HK-2 (cell line): Measurements from ENCODE around the gene PLEKHD1.
"Not testable (repeated sequence)": the region's sequence is repeated elsewhere in the genome, so short reads cannot be mapped to it uniquely, and the experiment has no call there.

Source experiments
- DNase-seq: peaks from one replicate; pipeline ENCODE4 v3.0.0-alpha.2; 2018; ENCODE audit not compliant: unreplicated experiment

Gene PLEKHD1

DNA sequence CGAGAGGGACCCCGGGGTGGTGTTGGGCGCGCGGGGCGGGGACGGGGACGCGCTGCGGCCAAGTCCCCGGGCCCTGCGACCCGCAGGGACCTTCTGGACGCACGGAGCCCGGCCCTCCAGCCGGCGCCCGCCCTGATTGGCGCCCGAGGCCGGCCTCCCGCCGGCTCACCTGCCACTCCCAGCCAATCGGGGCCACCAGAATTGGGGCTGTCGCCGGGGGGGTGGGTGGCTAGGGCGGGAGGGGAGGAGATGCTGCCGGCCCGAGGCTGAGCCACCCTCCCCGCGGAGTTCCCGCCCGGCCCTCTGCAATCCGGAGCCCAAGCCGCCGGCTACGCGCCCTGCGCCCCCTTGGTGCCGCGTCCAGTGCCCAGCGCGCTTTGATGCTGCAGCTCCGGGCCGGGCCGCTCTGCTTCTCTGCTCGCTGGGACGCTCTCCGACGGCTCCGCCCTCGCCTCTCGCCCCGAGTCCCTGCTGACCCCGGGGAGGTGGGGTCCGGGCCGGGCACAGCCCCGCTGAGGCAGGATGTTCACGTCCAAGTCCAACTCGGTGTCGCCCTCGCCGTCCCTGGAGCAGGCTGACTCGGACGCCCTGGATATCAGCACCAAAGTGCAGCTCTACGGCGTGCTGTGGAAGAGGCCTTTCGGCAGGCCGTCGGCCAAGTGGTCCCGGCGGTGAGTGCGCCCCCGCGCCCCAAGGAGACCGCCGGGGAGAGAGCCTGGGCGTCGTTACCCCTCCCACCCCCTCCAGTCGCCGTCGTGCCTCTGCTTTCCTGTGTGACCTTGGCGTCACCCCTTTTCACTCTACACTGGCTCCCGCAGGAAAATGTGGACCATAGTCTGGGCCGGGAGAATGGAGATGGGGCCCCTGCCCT is at the start of gene PLEKHD1:
Gene PLEKHD1, plus strand, starts transcription at position 285 of the 871 bp plus-strand sequence. Its CDS starts 238 bp downstream, at position 523.
- DNase-seq = no peak

DNA sequence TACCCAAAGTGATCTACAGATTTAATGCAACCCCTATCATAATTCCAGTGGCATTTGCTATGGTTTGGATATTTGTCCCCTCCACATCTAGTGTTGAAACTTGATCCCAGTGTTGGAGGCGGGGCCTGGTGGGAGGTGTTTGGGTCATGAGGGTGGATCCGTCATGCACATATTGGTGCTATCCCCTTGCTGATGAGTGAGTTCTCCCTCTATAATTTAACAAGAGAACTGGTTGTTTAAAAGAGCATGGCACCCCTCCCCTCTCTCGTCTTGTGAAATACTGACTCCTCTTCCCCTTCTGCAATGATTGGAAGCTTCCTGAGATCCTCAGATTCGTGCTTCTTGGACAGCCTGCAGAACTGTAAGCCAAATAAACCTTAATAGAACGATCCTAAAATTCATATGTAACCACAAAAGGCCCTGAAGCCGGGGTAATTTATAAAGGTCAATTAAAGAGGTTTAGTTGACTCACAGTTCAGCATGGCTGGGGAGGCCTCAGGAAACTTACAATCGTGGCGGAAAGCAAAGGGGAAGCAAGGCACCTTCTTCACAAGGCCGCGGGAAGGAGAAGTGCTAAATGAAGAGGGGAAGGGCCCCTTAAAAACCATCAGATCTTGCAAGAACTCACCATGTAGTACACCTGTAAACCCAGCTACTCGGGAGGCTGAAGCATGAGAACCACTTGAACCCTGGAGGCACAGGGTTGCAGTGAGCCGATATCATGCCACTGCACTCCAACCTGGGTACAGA is 44.8 kb upstream of the PLEKHD1 start:
- DNase-seq = no peak

DNA sequence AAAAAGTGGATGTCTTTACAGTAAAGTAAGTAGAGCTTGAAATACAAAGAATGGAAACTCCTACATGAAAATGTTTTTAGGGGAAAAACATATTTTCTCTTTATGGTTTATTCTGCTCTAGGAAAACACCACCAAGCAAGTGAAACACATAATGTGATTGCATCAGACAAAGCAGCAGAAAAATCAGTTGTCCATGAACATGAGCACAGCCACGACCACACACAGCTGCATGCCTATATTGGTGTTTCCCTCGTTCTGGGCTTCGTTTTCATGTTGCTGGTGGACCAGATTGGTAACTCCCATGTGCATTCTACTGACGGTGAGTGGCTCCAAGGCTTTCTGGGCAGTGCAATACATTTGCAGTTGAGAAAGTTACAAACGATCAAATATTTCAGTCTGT is 42.6 kb upstream of the PLEKHD1 start:
- no peak for DNase-seq

DNA sequence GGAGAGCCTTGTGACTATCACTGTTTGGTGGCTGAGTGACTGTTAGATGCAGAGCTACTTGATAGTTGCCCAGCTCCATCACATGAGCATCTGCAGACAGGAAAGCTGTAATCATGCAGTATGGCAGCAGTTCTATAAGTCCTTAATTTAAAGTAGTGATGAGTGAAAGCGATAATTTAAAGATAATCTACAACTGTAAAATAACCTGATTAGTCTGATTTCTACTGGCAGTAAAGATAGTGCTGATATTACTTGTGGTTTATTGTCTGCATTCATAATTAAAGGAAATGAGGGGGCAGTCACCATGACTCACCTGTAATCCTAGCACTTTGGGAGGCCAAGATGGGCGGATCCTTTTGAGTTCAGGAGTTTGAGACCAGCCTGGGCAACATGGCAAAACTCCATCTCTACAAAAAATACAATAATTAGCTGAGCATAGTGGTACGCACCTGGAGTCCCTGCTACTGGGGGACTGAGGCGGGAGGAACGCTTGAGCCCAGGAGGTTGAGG is 41.2 kb upstream of the PLEKHD1 start:
- DNase-seq = no peak

DNA sequence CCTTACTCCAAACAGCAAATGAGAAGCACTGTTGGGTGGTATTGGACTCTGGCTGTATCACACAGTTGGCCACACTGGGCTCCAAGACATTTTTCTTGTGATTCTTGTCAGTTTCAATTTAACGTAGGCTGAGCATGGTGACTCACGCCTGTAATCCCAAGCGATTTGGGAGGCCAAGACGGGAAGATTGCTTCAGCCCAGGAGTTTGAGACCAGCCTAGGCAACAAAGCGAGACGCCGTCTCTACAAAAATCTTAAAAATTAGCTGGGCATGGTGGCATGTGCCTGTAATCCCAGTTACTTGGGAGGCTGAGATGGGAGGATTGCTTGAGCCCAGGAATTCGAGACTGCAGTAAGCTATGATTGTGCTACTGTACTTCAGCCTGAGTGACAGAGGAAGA is 35.3 kb upstream of the PLEKHD1 start:
- no peak for DNase-seq

DNA sequence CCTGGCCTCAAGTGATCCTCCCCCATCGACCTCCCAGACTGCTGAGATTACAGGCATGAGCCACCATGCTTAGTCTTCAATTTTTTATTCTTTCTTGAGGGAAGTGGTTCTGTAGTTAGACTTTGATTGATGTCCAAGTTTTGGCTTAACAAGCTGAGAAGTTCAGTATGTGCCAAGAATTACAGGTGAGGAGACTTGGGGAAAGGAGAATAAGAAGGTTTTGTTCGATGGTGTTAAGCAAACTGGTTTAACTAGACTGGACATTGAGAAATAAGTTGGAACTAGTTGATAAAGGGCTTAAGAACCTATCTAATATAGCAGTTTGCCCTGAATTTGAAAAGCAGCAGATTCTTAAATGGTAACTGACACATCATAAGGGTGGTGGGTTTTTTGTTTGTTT is 32.6 kb upstream of the PLEKHD1 start:
- no peak for DNase-seq

DNA sequence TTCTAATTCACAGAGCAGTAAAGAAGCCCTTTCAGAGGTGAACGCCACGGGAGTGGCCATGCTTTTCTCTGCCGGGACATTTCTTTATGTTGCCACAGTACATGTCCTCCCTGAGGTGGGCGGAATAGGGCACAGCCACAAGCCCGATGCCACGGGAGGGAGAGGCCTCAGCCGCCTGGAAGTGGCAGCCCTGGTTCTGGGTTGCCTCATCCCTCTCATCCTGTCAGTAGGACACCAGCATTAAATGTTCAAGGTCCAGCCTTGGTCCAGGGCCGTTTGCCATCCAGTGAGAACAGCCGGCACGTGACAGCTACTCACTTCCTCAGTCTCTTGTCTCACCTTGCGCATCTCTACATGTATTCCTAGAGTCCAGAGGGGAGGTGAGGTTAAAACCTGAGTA is 26.2 kb upstream of the PLEKHD1 start:
- DNase-seq = no peak

DNA sequence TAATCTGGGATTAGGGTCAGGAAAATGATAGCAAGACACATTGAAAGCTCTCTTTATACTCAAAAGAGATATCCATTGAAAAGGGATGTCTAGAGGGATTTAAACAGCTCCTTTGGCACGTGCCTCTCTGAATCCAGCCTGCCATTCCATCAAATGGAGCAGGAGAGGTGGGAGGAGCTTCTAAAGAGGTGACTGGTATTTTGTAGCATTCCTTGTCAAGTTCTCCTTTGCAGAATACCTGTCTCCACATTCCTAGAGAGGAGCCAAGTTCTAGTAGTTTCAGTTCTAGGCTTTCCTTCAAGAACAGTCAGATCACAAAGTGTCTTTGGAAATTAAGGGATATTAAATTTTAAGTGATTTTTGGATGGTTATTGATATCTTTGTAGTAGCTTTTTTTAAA is 25.4 kb upstream of the PLEKHD1 start:
- no peak for DNase-seq

DNA sequence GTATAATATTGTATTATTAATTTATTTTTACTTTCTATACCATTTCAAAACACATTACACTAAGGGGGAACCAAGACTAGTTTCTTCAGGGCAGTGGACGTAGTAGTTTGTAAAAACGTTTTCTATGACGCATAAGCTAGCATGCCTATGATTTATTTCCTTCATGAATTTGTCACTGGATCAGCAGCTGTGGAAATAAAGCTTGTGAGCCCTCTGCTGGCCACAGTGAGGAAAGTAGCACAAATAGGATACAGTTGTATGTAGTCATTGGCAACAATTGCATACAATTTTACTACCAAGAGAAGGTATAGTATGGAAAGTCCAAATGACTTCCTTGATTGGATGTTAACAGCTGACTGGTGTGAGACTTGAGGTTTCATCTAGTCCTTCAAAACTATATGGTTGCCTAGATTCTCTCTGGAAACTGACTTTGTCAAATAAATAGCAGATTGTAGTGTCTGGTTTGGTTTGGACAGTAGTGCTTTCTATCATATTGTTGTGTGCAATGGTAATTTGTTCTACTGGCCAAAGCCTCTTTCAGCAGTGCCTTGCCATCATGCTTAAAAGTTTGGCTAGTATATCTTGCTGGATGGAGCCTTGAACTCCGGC is 24.3 kb upstream of the PLEKHD1 start:
- peak; percentile 46 for DNase-seq

DNA sequence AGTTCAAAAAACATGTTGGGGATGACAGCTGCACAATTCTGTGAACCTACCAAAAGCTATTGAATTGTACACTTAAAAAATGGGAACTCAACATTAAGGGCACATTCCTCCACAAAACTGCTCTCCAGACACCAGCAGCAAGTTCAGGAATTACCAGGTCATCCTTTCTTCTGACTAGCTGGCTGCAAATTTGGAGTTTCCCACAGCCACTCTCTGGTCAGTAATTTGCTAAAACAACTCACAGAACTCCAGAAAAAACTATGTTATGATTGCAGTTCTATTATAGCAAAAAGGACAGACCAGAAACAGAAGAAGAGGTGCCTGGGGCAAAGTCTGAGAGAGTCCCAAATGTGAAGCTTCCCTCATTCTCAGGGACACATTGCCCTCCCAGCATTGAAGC is 20.1 kb upstream of the PLEKHD1 start:
- DNase-seq = no peak

DNA sequence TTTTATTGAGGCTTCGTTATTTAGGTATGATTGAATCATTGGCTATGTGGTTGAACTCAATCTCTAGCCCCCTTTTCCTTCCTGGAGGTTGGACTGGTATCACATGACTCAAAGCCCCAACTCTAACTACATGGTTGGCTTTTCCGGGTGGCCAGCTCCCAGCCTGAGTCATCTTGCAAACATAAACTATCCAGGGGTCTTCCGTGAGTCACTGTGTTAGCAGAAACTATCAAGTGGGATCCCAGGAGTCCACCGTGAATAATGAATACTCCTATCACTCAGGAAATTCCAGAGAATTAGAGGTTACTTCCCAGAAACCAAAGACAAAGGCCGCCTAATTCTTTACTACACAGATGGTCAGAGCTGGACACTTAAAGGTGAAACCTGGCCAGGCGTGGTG is 19.7 kb upstream of the PLEKHD1 start:
- DNase-seq = peak; percentile 81

DNA sequence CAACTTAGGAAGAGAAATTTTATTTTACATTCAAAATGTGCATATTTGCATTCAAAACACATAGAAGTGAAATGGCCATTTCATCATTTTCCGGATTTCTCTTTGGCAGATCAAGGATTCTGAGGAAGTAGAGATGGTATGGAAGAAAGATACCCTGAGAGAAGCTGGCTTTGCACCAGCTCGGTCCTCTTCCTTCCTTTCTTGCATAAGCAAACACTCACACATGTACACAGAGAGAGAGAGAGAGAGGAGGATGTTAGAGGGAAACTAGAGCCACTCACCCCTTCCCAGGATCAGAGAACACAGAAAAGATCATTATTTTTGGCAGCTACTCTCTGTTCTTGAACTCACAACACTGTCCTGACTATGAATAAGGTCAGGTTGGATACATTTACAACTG is 15.6 kb upstream of the PLEKHD1 start:
- no peak for DNase-seq

DNA sequence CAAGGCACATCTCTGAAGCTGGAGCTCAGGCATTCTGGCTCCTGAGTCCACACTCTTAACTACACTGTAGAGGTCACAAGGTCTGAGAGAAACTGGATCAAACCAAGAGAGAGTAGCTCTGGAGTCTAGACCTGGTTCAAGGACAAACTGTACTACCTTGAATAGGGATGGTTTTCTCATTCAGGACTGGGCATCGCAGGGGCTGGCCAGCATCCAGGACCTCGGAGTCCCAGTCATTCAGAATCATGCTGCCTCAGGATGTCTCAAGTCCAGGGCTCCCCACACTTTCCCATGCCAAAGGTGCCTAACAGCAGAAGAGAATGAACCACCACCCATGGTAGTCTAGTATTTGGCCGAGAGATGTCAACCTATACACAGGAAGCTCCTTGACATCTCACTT is 13.1 kb upstream of the PLEKHD1 start:
- no peak for DNase-seq

DNA sequence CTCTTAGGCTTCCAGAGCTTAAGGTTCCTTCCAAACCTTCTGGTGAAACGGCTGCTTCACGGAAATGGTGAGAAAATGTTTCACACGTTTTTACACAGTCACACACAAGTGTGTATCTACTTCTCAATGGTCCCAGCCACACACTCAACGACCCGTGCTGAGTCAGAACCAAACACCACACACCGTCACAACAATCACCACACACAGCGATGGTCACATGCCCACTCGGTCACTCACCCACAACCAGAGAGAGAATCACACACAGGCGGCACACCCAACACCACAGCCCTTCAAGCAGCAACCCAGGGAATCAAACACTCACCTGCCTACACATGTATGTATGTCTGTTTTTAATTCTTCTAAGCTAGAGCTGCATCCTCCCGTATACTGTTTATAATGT is 12.6 kb upstream of the PLEKHD1 start:
- DNase-seq = no peak

DNA sequence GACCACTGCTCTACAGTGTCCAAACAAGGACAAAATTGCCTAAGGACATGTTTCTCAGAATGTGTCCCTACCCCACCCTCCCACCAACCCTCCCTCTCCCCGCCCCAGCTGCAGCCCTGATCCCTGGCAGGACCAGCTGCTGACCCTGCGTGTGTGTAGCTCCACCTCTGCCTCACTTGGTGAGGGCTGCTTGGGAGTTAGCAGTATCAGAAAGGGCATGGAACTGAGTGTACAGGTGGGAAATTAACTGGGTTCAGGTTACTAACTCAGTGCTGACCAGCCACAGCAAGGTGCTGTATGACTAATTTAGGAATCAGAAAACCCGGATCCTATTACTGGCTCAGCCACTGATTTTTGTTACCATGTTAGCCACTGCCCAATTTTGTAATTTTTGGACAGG is 11.3 kb upstream of the PLEKHD1 start:
- no peak for DNase-seq

DNA sequence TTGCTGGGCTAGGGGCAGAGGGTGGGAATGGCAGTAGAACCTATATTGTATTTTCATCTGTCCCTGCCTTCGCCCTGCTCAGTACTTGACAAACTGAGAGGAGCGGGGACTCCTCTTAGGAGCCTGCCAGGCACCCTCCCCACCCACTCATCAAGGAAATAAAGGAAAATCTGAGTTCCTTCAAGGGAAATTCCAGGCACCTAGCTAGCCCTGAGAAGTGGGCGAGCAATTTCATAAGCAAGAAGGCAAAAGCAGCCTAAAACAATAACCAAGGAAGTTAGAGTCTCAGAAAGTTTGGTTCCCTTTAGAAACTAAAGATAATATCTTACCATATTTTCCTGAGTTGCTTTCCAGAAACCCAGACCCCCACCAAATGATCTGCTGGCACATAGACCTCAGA is 10.6 kb upstream of the PLEKHD1 start:
- no peak for DNase-seq

DNA sequence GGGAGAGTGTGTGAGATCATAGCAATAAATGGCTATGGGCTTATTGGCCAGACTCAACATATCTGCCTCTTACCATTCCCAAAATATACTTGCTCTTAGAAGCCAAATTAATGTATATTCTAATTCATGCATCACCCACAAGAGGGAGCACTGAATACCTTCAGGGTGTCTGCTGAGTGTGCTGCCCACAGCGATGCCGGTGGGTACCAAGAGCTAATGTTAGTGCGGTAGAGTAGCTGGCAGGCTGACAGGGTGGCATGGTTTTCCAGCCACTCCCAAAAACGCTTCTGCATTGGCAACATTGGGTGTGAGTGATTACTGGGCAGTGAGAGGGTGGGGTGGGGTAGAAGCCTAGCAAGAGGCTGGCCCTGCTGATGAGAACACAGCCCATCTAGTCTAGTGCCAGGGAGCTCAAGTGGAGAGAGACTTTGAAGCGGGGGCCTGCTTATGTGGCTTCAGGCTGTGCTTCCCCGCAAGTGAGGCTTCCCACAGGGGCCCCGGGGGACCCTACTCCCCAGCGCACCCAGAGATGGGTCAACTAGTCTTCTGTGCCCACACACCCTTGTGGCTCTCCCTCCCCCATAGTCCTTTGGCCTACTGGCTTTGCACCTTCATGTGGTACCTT is 9.2 kb upstream of the PLEKHD1 start:
- no peak for DNase-seq

DNA sequence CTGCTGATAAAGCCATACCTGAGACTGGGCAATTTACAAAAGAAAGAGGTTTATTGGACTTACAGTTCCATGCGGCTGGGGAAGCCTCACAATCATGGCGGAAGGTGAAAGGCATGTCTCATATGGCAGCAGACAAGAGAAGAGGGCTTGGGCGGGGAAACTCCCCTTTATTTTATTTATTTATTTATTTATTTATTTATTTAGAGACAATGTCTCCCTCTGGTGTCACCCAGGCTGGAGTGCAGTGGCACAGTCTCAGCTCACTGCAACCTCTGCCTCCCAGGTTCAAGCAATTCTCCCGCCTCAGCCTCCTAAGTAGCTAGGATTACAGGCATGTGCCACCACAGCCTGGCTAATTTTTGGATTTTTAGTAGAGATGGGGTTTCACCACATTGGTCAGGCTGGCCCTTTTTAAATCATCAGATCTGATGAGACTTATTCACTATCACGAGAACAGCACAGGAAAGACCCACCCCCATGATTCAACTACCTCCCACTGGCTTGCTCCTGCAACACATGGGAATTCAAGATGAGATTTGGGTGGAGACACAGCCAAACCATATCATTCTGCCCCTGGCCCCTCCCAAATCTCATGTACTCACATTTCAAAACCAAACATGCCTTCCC is 7.6 kb upstream of the PLEKHD1 start:
- DNase-seq = not testable (repeated sequence)

DNA sequence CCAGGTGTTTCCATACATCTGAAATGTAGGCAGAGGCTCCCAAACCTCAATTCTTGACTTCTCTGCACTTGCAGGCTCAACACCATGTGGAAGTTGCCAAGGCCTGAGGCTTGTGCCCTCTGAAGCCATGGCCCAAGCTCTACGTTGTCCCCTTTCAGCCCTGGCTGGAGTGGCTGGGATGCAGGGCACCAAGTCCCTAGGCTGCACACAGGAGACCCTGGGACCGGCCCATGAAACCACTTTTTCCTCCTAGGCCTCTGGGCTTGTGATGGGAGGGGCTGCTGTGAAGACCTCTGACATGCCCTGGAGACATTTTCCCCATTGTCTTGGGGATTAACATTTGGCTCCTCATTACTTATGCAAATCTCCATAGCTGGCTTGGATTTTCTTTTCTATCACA is 6.5 kb upstream of the PLEKHD1 start:
- DNase-seq = not testable (repeated sequence)

DNA sequence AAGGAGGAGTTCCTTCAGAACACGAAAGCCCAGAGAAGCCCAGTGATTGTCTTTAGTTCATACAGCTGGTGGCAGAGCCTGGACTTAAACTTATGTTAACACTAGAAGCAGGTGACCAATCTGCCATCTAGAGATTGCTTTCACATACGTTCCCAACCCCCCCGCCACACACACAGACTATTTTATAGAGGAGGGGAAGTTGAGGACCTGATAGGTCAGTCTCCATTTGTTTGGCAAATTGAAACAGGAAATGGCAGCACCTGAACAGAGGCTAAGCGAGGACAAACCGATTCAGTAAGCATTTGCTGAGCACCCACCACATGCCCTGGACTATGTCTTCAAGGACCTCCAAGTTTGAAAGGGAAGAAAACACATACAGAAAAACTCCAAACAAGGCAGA is 4.8 kb upstream of the PLEKHD1 start:
- no peak for DNase-seq

DNA sequence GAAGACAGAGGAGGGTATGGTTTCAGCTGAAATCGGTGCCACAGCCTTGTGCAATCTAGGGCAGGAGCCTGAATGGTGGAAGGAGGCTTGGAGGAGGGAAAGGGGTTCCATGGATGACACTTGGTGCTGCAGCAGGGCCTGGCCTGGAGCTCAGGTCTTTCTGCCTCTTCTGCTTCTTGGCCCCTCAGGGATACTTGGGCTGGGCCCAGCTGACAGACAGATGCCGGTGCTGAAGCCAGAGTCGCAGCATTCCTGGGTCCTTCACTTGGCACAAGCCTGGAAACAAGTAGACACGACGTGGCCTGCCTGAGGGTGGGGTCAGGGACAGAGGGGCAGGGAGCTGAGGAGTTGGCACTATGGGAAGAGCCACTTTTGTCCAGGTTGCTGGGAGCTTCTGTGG is 4.4 kb upstream of the PLEKHD1 start:
- no peak for DNase-seq
